GM12801 (cell line): ENCODE results near the gene MAML3.

Source experiments
- CTCF ChIP-seq: IDR thresholded peaks from one replicate; pipeline ENCODE4 v1.5.1; 2011; ENCODE audit warnings: control low read depth; ENCODE audit not compliant: insufficient read length; ENCODE audit errors: extremely low read depth

Gene MAML3

GRCh38 chr4:139759097-139759496 is 394.9 kb downstream of the MAML3 start:
- no peak for TF ChIP-seq CTCF

- no peak for TF ChIP-seq CTCF
Observed at GRCh38 chr4:139756391-139757180, 397.4 kb downstream of the MAML3 start.

- no peak for TF ChIP-seq CTCF
Observed at GRCh38 chr4:139754938-139755337, 399.0 kb downstream of the MAML3 start.

GRCh38 chr4:139753686-139754085 is 400.3 kb downstream of the MAML3 start:
- TF ChIP-seq CTCF, result no peak

GRCh38 chr4:139749835-139750498 is 404.0 kb downstream of the MAML3 start:
- TF ChIP-seq CTCF, result no peak

GRCh38 chr4:139749338-139749737 is 404.6 kb downstream of the MAML3 start:
- TF ChIP-seq CTCF, result no peak

GRCh38 chr4:139746431-139747171 is 407.4 kb downstream of the MAML3 start:
- no peak for TF ChIP-seq CTCF
